ENCODE data around the gene PER2.

Gene PER2

DNA sequence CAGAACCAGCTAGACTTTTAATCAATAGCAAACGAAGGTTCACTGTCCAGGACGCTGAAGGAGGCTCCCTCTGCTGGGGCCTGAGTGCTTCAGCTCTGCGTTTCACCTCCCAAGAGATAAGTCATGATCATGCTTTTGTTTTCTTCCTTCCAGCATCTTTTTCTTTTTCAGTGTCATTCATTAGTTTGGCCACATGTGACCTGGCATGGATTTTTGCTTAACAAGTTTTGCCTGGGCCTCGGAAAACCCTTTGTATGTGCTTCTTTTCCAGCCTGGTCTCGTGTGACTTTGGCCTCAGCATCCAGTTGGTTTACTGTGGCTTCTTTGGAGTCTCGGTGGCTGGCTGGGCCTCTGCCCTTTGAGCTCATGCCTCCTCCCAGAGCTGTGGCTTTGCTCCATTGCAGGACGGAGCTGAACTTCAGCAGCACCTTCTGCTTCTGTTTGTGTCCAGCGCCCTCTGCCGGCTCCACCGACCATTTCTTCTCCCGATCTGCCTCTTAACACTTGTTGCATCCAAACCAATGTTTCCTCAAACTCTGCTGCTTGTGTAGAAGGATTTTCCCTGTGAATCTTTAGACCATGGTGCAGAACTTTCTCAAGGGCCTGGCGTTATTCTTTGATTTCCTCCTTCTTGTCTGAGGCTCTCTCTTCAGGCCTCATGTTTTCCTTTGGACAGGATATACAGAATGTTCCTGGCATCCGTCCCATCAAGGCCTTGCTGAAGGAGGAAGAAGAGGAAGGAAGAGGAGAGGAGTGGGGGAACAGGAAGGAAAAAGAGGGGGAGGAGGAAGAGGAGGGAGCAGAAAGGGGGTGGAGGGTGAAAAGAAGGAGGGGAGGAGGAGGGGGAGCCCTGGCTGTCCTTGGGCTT, 25.0 kb downstream of the PER2 start:
- DNase-seq = peak; percentile 69

GRCh38 chr2:238262496-238263122, 25.8 kb downstream of the PER2 start:
- no peak for DNase-seq

- no peak for DNase-seq
These were observed 26.6 kb downstream of the PER2 start for GRCh38 chr2:238261718-238262375.

- DNase-seq = no peak
These were observed 27.5 kb downstream of the PER2 start for GRCh38 chr2:238260883-238261282.

- DNase-seq = no peak
These were observed 29.1 kb downstream of the PER2 start for GRCh38 chr2:238259061-238260020.

GRCh38 chr2:238257786-238258700, 30.4 kb downstream of the PER2 start:
- DNase-seq = no peak

GRCh38 chr2:238256594-238257104, 31.8 kb downstream of the PER2 start:
- peak; percentile 60 for DNase-seq

DNA sequence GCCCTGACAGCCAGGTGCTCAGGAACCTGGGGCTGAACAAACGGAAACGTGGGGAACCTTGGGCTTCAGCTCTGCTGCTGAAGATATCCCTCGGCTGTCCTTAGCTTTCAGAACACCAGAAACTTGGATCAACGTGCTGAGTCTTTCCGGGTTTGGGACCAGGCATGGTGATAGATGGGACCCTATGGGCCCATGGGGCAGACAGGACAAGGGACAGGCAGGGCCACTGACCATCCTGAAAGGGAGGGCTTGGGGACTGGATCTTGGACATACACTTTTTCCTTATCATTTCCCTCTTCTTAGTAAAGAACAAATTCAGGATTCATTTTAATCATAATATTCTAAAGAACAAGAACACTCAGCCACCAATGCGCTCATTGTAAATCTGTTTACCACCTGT, 32.3 kb downstream of the PER2 start:
- no peak for DNase-seq

DNA sequence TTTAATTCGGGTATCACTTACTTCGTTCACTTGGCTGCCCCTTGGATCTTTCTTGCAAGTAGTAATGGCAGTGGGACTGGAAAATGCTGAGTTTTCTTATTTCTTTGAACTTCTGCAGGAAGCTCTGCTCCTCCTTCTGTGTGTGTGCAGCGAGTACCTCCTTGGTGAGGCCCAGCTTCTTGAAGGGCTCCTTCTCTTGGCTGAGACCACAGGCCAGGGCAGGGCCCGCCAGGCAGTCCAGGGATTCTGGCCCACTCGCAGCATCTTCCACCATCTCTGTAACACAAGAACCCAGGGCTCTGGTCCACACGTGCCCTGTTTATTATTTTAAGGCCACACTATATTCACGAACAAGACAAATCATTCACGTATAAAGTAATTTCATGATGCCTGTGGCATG, 32.8 kb downstream of the PER2 start:
- no peak for DNase-seq

DNA sequence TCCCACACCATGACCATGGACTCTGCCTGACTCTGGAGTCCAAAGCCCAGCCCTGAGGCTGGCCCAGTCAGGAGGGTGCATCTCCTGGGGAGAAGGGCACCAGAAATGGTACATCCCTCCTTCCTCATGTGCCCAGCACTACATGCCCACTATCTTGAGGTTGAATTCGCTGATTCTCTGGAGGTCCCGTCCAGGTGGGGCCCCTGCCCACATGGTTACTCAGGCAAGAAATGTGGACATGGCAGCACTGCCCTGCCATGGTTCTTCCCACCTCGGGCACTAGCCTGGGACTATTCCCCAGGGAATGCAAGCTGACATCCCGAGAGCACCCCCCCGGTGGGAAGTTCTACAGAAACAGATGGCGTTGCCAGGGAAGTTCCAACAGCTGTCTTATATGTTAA, 33.3 kb downstream of the PER2 start:
- DNase-seq = no peak

DNA sequence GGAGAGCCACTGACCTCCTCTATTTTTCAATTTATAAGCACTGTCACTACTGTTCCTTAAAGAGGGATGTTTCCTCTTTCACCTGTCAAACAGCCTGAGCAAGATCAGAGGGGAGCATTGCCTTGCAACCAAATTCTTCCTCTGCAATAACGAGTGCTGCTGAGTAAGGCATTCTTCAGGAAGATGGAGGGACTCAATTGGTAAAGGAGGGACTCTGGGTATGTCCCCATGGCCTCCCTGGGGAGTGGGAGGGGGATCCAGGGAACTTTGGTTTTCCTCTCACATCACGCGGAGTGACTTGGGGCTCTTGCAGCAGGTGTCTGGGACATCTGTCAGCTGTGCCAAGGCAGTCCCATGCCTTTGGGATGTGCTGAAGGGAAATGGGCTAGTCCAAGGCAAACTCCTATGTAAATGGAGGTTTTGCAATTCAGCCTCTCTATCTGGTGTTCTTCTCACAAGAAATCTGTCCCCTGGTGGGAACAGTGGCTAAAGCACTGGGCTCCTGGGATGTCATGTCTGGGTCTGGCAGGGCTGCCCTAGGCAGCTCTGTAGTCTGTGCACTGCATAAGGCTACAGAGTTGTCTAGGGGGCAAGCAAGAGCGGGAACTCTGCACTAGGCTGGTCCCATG, 34.2 kb downstream of the PER2 start:
- no peak for DNase-seq

DNA sequence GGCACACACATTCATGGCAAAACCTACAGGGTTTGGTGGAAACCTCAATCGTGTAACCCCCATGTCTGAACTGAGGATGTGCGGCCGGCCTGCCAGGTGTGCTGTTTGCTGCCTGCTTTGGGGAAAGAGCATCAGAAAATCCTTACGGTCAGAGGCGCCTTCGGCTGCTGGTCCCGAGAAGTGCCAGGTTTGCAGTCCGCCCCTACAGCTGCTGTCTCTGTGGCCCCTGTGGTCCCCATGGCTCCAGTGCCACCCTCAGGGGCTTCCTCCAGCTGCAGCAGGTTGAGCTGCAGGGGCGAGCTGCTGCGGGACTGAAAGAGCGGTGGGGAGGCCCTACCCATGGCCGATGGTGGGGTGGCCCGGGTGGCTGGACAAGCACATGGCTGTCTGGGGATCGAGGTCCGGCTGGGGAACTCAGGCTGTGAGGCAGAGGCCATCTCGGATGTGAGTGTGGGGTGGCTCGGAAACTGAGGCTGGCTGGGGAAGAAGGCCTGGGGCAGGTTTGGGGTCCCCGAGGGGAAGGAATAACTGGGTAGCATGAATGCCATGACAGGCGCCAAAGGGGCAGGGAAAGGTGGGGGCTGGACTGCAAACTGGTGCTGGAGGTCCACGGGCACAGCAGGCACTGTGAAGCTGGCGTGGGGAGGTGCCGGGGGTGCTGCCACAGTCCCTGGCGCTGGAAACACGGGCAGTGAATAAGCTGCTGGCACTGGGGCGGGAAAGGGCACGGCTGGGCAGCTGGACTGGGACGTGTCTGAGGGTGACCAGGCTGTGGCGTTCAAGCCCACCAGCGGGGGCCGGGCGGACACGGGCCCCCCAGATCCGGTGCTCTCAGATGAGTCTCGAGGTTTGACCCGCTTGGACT, 35.4 kb downstream of the PER2 start:
- DNase-seq = no peak

- DNase-seq = no peak
These were observed 36.4 kb downstream of the PER2 start for GRCh38 chr2:238251986-238252385.

GRCh38 chr2:238251331-238251730, 37.1 kb downstream of the PER2 start:
- no peak for DNase-seq

GRCh38 chr2:238250896-238251295, 37.5 kb downstream of the PER2 start:
- DNase-seq = no peak

DNA sequence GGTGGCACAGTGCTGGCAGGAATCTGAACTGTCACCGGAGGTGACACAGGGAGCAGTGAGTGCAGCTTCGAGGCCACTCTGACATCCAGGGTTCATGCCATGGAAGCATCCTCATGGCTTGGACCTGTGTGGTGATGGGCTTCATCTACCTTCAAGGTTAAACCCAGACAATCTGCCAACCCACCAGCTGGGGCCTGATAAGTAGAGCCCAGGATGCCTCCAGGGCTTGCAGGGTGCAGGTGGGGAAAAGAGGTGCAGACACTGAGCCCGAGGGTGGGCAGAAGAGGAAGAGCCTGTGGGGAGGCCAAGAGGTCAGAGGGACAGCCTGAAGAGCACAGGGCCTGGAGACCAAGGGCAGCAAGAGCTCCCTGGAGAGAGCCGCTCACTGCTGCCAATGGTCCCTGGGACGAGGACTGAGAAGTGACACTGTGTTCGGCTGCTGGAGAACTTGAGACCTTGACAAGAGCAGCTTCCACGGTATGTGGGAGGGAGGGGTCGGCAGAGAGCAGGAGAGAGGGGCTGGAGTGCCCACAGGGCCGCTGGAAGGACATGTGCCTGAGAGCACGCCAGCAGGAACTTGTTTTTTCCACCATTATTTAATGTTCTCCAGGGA, 40.5 kb downstream of the PER2 start:
- DNase-seq = no peak

- DNase-seq = no peak
These were observed 41.2 kb downstream of the PER2 start for GRCh38 chr2:238247002-238247822.

GRCh38 chr2:238244151-238244550, 44.3 kb downstream of the PER2 start:
- no peak for DNase-seq
